Activated B cell treated with CpG ODN at 0.5 μM for 24 hours (primary cell): ENCODE results near the gene HDAC9. TPM values are rescaled to one million over a fixed set of nuclear protein-coding genes. Genes with fewer than 3 reads are reported as not detected.

Experiments used
- ATAC-seq: fragments of 200-7000 bp; cut with Tn5 transposase; one replicate; pipeline ENCODE4 v1.10.0; 2021; ENCODE audit warnings: low read depth, mild to moderate bottlenecking, moderate library complexity
- CTCF ChIA-PET: fragments of 350-600 bp; sonication (Branson Sonifier 250); formaldehyde crosslinking; loops from one replicate; lab custom pipeline; 2021; ENCODE audit warnings: antibody characterized with exemption; lab: Charles Lee
- POLR2A ChIA-PET: fragments of 350-600 bp; sonication (Branson Sonifier 250); formaldehyde crosslinking; loops from one replicate; lab custom pipeline; 2021; ENCODE audit warnings: antibody characterized with exemption; lab: Charles Lee
- DNase-seq: peaks from one replicate; pipeline ENCODE4 v3.0.0; 2022
- H3K27ac Mint-ChIP-seq: one replicate; pipeline ENCODE4 v1.8.0; 2020; ENCODE audit warnings: mixed read lengths
- H3K27me3 Mint-ChIP-seq: one replicate; pipeline ENCODE4 v1.8.0; 2021; ENCODE audit warnings: mixed read lengths
- H3K36me3 Mint-ChIP-seq: one replicate; pipeline ENCODE4 v1.8.0; 2021; ENCODE audit warnings: low read depth, mixed read lengths
- H3K4me1 Mint-ChIP-seq: one replicate; pipeline ENCODE4 v1.8.0; 2021; ENCODE audit warnings: mixed read lengths
- H3K4me3 Mint-ChIP-seq: one replicate; pipeline ENCODE4 v1.8.0; 2020; ENCODE audit warnings: mild to moderate bottlenecking, mixed read lengths
- H3K9me3 Mint-ChIP-seq: one replicate; pipeline ENCODE4 v1.8.0; 2020; ENCODE audit warnings: mixed read lengths
- intact Hi-C: fragments of 100-400 bp; cut with micrococcal nuclease; formaldehyde crosslinking; loops from one replicate; pipeline ENCODE4 v1.15.1; 2024
- total RNA-seq: library from RNA; stranded (reverse); gene quantifications from 2 replicates; pipeline ENCODE4 v1.2.3, GENCODE V29; 2022
- TF ChIP-seq, protein P1 (sequence below): fragments of 200-600 bp; IDR thresholded peaks from one replicate; pipeline ENCODE4 v1.8.0; 2022; ENCODE audit warnings: antibody characterized with exemption, mild to moderate bottlenecking

Gene HDAC9
- total RNA-seq, 1 donor from 2014 or later, result 149 TPM

DNA sequence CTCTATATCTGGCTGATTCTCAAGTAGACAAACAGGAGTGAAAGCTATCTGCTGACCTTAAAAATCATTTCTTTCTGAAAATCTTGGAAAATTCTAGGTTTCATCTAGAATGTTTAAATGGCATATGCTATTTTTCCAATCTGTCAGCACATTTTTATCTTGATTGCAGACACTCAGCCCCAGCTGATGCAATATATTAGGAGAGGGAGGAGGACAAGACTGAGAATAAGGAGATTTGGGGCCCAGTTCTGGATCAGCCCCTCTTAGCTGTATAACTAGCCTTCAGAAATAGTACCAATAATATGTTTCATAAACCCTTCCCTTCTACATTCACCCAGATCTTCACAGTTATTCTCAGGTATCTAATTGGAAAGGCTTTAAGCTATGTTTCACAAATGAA lies 131.2 kb downstream of the HDAC9 start:
- TF ChIP-seq, protein P1, sequence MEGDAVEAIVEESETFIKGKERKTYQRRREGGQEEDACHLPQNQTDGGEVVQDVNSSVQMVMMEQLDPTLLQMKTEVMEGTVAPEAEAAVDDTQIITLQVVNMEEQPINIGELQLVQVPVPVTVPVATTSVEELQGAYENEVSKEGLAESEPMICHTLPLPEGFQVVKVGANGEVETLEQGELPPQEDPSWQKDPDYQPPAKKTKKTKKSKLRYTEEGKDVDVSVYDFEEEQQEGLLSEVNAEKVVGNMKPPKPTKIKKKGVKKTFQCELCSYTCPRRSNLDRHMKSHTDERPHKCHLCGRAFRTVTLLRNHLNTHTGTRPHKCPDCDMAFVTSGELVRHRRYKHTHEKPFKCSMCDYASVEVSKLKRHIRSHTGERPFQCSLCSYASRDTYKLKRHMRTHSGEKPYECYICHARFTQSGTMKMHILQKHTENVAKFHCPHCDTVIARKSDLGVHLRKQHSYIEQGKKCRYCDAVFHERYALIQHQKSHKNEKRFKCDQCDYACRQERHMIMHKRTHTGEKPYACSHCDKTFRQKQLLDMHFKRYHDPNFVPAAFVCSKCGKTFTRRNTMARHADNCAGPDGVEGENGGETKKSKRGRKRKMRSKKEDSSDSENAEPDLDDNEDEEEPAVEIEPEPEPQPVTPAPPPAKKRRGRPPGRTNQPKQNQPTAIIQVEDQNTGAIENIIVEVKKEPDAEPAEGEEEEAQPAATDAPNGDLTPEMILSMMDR, result no peak
- Mint-ChIP-seq H3K4me3 (no peak overlapping the region), H3K27me3 (no peaks in the 10 kb centered on the region), H3K36me3 (peaks cover 65% of the 10 kb centered on the region), H3K27ac (no peak overlapping the region), H3K4me1 (peaks cover 2% of the 10 kb centered on the region), H3K9me3 (no peaks in the 10 kb centered on the region)
- intact Hi-C loops, result no loop called here
- POLR2A ChIA-PET, result no interaction called here
- DNase-seq, result no peak
- CTCF ChIA-PET, result no interaction called here
- ATAC-seq, result no peak

GRCh38 chr7:18637516-18637915 lies 142.0 kb downstream of the HDAC9 start:
- intact Hi-C loops, result no loop called here
- H3K27ac Mint-ChIP-seq, result no peak overlapping the region
- no peak for DNase-seq
- no peak overlapping the region for H3K4me3 Mint-ChIP-seq
- no peak for ATAC-seq
- H3K27me3 Mint-ChIP-seq, result no peaks in the 10 kb centered on the region
- no peaks in the 10 kb centered on the region for H3K9me3 Mint-ChIP-seq
- ChIA-PET CTCF (no interaction called here), POLR2A (no interaction called here)
- H3K36me3 Mint-ChIP-seq, result peaks cover 72% of the 10 kb centered on the region
- TF ChIP-seq, protein P1, result no peak
- no peaks in the 10 kb centered on the region for H3K4me1 Mint-ChIP-seq

DNA sequence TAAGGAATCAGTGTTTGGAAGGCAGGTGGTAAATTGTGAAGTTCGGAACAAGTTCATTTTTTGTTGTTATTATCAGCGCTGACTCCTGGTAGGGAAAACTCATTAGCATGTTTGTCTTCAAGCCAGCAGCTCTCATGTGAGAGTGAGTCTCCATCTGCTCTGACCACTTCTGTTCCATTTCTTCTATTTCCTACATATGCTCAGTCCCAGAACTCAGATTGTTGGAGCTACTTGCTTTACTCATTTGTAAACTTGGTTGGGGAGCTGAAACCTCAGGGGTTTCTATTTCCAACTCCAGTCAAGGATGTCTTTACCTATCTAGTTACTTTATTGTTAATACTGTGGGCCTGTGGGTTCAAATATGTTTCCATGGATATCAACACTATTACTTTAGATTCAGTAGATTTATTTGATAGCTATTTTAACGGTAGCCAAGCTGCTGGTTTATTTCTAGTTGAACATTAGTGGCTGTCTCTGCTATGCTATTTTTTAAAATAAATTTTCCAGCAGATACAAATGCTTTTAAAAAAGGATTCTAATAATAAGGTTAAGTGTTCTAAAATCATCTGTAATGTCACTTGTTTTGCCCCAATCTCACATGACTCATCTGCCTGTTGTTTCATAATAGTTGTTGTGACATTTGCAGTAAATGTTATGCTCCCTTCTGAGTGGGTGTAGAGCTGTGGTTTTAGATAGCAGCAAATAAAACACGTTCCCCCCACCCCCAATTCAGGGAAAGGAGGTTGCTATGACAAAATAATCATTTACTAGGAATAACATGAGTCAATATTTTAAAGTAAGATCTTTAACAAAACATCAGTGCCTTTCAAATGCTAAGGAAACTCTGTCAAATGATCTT lies 143.3 kb downstream of the HDAC9 start:
- H3K4me1 Mint-ChIP-seq, result no peaks in the 10 kb centered on the region
- no peak overlapping the region for H3K4me3 Mint-ChIP-seq
- CTCF ChIA-PET, result interaction anchor here (1.0 to 2.6 kb wide), 2 partner anchors 27 to 286 kb away, joined by 3 to 6 read pairs; no protein-coding TSS in a partner anchor
- H3K36me3 Mint-ChIP-seq, result peaks cover 83% of the 10 kb centered on the region
- DNase-seq (no peak), ATAC-seq (no peak)
- TF ChIP-seq, protein P1, result no peak
- H3K27me3 Mint-ChIP-seq, result no peaks in the 10 kb centered on the region
- POLR2A ChIA-PET, result no interaction called here
- no peak overlapping the region for H3K27ac Mint-ChIP-seq
- H3K9me3 Mint-ChIP-seq, result no peaks in the 10 kb centered on the region
- intact Hi-C loops, result no loop called here

DNA sequence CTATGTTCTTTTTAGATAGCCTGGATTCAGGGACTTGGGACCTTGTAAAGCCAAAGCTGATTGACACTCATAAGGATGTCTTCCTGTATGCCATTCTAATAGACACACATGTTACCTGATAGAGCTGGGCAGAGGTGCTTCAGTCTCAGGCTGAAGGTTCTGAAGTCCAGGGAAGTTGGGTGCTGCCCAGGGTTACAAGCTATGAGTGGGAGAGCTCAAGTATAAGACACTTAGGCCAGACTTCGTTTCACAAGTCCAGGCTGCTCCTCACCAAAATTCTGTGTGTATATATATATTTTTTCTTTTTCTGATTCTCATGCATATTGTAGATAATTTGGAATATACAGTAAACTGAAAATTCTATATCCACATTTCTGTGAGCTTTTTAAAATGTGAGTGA lies 144.2 kb downstream of the HDAC9 start:
- ChIA-PET POLR2A (no interaction called here), CTCF (interaction anchor here (2.6 kb wide), 1 partner anchor 287 kb away, joined by 6 read pairs; no protein-coding TSS in a partner anchor)
- intact Hi-C loops, result no loop called here

GRCh38 chr7:18644981-18645380 lies 149.4 kb downstream of the HDAC9 start:
- no peak for ATAC-seq
- ChIA-PET POLR2A (no interaction called here), CTCF (interaction anchor here (0.7 to 1.1 kb wide), 2 partner anchors 10 to 36 kb away, joined by 3 read pairs; no protein-coding TSS in a partner anchor)
- TF ChIP-seq, protein P1, result no peak
- Mint-ChIP-seq H3K27ac (no peak overlapping the region), H3K4me3 (no peak overlapping the region), H3K27me3 (no peaks in the 10 kb centered on the region), H3K9me3 (no peaks in the 10 kb centered on the region), H3K36me3 (peaks cover 86% of the 10 kb centered on the region), H3K4me1 (no peaks in the 10 kb centered on the region)
- DNase-seq, result no peak
- intact Hi-C loops, result no loop called here

More for the DNA sequence above, 144.2 kb downstream of the HDAC9 start:
- Mint-ChIP-seq H3K4me1 (no peaks in the 10 kb centered on the region), H3K27me3 (no peaks in the 10 kb centered on the region), H3K27ac (no peak overlapping the region), H3K36me3 (peaks cover 85% of the 10 kb centered on the region), H3K4me3 (no peak overlapping the region), H3K9me3 (no peaks in the 10 kb centered on the region)
- ATAC-seq, result no peak
- TF ChIP-seq, protein P1, result no peak
- DNase-seq, result no peak
